ENCODE measurements around the gene GLRX3. TPM values are rescaled to one million over a fixed set of nuclear protein-coding genes. Genes with fewer than 3 reads are reported as not detected.

Gene GLRX3
- total RNA-seq, 1 donor from 2014 or later = 45.9 TPM

DNA sequence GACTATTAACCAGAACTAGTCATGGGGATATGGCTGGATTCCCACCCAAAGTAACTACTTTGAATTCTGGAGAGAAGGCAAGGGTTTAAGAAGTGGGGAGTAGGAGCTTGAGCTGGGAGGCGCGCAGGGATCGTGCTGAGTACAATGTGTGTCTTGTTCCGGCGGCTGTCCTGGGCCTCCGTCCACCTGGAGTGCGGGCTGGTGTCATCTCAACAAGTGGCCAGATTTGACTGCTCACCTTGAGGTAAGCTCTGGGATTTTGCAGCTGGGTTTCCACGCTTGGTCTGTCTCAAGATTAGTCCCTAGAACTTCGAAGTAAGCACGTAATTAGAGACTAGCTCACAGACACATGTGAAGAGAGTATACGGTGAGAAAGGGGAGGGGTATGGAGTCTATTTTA, 49.4 kb downstream of the GLRX3 start:
- peaks cover 2% of the 10 kb centered on the region for H3K4me1 ChIP-seq
- H3K27ac ChIP-seq = no peak overlapping the region
- no peak for ATAC-seq
- peaks cover 4% of the 10 kb centered on the region for H3K27me3 ChIP-seq (ENCODE audit: low read depth)
- TF ChIP-seq, protein P1, sequence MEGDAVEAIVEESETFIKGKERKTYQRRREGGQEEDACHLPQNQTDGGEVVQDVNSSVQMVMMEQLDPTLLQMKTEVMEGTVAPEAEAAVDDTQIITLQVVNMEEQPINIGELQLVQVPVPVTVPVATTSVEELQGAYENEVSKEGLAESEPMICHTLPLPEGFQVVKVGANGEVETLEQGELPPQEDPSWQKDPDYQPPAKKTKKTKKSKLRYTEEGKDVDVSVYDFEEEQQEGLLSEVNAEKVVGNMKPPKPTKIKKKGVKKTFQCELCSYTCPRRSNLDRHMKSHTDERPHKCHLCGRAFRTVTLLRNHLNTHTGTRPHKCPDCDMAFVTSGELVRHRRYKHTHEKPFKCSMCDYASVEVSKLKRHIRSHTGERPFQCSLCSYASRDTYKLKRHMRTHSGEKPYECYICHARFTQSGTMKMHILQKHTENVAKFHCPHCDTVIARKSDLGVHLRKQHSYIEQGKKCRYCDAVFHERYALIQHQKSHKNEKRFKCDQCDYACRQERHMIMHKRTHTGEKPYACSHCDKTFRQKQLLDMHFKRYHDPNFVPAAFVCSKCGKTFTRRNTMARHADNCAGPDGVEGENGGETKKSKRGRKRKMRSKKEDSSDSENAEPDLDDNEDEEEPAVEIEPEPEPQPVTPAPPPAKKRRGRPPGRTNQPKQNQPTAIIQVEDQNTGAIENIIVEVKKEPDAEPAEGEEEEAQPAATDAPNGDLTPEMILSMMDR (IDR thresholded peaks at IDR 0.05) = no peak
- H3K9me3 ChIP-seq = no peaks in the 10 kb centered on the region
- no peak overlapping the region for H3K4me3 ChIP-seq
- no peak for DNase-seq
- peaks cover 62% of the 10 kb centered on the region for H3K36me3 ChIP-seq
- intact Hi-C loops (cut with DNase I) = no loop called here

DNA sequence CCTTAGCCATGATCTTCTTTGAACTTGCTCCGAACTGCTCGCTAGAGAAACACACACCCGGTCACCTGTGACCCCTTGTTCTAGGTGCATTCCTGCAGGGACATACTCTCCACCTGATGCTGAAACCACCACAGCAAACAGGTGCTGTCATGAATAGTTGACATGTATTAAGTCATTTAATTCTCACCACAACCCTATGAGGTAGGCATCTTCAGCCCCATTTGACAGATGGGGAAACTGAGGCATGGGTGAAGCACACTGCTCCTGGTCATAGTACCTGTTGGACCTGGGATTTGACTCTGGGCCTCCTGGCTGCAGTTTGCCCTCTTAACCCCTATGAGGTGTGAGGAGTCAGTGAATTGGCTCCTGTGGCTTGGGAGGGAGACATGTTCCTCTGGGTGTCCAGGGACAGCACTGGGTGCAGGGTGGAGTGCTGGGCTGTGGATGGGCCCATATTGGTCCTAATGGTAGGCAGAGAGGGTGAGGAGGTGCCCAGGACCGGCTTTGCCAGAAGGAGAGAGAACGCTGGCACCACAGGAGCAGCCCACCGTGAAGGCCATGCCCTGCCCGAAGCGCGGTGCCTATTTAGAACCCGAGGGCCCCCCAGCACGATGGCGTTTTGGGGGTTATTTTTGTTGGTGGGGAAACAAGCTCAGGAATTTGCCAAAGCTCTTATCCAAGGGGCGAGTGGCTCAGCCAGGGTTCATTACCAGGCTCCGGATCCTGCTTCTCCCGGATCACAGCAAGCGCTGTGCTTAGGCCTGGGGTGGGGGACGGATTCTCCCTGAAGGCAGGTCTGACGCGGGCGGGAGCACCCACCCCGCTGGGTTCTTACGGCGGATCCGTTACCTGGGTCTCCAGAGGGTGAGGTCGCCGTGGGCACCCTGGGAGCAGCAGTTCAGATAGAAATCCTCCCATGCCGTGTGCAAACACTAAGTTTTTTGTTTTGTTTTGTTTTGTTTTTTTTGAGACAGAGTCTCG, 52.3 kb downstream of the GLRX3 start:
- no peak overlapping the region for H3K4me3 ChIP-seq
- TF ChIP-seq, protein P1 (IDR thresholded peaks at IDR 0.05) = no peak
- H3K36me3 ChIP-seq = peaks cover 33% of the 10 kb centered on the region
- peaks cover 6% of the 10 kb centered on the region for H3K4me1 ChIP-seq
- H3K27ac ChIP-seq = no peak overlapping the region
- ATAC-seq = no peak
- DNase-seq = no peak
- H3K9me3 ChIP-seq = no peaks in the 10 kb centered on the region
- H3K27me3 ChIP-seq (ENCODE audit: low read depth) = peaks cover 20% of the 10 kb centered on the region
- intact Hi-C loops (cut with DNase I) = no loop called here

GRCh38 chr10:130189608-130190054, 53.4 kb downstream of the GLRX3 start:
- ATAC-seq (no peak), DNase-seq (no peak)
- H3K27ac ChIP-seq = no peak overlapping the region
- H3K36me3 ChIP-seq = peaks cover 21% of the 10 kb centered on the region
- intact Hi-C loops (cut with DNase I) = no loop called here
- TF ChIP-seq, protein P1 (IDR thresholded peaks at IDR 0.05) = no peak
- no peaks in the 10 kb centered on the region for H3K9me3 ChIP-seq
- H3K4me1 ChIP-seq = peaks cover 6% of the 10 kb centered on the region
- H3K4me3 ChIP-seq = no peak overlapping the region
- peaks cover 20% of the 10 kb centered on the region for H3K27me3 ChIP-seq (ENCODE audit: low read depth)

GRCh38 chr10:130190055-130190736, 54.0 kb downstream of the GLRX3 start:
- DNase-seq = peak; percentile 93
- Histone ChIP-seq H3K27ac (peak overlapping the region; percentile 48), H3K4me3 (peak overlapping the region; percentile 68), H3K4me1 (peaks cover 6% of the 10 kb centered on the region), H3K36me3 (peaks cover 16% of the 10 kb centered on the region), H3K9me3 (no peaks in the 10 kb centered on the region), H3K27me3 (ENCODE audit: low read depth) (peaks cover 20% of the 10 kb centered on the region)
- ATAC-seq = peak; percentile 95 to 97
- TF ChIP-seq, protein P1 (IDR thresholded peaks at IDR 0.05) = no peak
- intact Hi-C loops (cut with DNase I) = no loop called here

DNA sequence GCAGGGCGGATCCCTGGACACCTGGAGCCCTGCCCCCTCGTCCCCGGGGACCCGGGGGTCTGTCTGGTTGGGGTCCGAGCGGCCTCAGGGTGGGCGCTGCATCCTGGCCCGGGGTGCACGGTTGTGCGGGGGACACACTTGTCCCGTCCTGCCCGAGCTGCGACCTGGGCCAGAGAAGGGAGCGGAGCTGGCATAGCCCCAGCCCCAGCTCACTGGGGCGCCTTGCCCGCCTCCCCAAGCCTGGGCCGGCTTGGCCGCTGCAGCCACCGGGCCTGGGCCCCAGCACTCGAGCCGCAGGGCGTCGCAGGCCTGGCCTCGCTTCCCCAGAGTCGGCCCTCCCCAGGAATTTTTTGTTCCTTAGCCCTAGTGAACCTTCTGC, 54.5 kb downstream of the GLRX3 start:
- intact Hi-C loops (cut with DNase I) = no loop called here

More for the DNA sequence above, 54.5 kb downstream of the GLRX3 start:
- H3K36me3 ChIP-seq = peaks cover 10% of the 10 kb centered on the region
- H3K9me3 ChIP-seq = no peaks in the 10 kb centered on the region
- peak overlapping the region; percentile 48 for H3K27ac ChIP-seq
- peak overlapping the region; percentile 68 for H3K4me3 ChIP-seq
- DNase-seq (no peak), ATAC-seq (peak; percentile 23 to 29)
- peaks cover 20% of the 10 kb centered on the region for H3K27me3 ChIP-seq (ENCODE audit: low read depth)
- H3K4me1 ChIP-seq = peaks cover 6% of the 10 kb centered on the region
- TF ChIP-seq, protein P1 (IDR thresholded peaks at IDR 0.05) = no peak
